ENCODE data around the gene ANKRD1. TPM values are rescaled to one million over a fixed set of nuclear protein-coding genes. Genes with fewer than 3 reads are reported as not detected.

ANKRD1 gene
- total and polyA plus RNA-seq, 2 of the 8 experiments (the other 6 are each of a cell fraction or from before 2014, with no cell fraction given), result 0.03 TPM; not detected in 1

DNA sequence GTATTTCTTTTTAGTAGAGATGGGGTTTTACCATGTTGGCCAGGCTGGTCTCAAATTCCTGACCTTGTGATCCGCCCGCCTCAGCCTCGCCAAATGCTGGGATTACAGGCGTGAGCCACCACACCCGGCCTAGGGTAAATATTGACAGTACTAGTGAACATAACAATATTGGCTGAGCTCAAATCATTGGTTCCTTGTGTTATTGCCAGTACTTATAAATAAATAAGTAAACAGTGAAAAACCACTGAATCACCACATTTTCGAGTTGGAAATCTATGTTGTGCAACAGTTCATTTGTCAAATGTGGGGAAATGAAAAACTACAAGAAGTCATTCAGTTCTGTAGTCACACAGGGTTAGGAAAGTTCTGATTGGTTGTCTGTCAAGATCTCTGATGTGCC lies 33.3 kb downstream of the ANKRD1 start:
- H3K4me3 ChIP-seq (ENCODE audit: extremely low read depth in 1 of 4, insufficient read depth in 2 of 4, low read depth in 3 of 4, low read length in 4 of 4), result no peak overlapping the region
- H3K9me3 ChIP-seq (ENCODE audit: insufficient read depth in 2 of 2, low read depth in 1 of 2, low read length in 1 of 2), result no peaks in the 10 kb centered on the region; a peak in 1 of 4 replicates
- H4K20me1 ChIP-seq (replicated peaks in 1 of 2; ENCODE audit: control insufficient read depth in 1 of 2, insufficient read depth in 2 of 2, low read length in 2 of 2), result peaks cover 0 to 3% of the 10 kb centered on the region in 2 experiments
- no peak overlapping the region for H3K4ac ChIP-seq (replicated peaks; ENCODE audit: insufficient read length, low read depth, low read length)
- H2BK15ac ChIP-seq (ENCODE audit: low read length), result no peak overlapping the region
- H4K5ac ChIP-seq (ENCODE audit: insufficient read length, low read depth, low read length), result no peak overlapping the region
- H2AK5ac ChIP-seq (ENCODE audit: low read depth, low read length), result no peak overlapping the region
- no peak overlapping the region for H2BK5ac ChIP-seq (ENCODE audit: low read depth, low read length)
- H2BK12ac ChIP-seq (ENCODE audit: low read depth, low read length), result no peak overlapping the region
- H3K79me2 ChIP-seq (ENCODE audit: control insufficient read depth in 1 of 2, insufficient read depth in 2 of 2, low read length in 2 of 2), result no peaks in the 10 kb centered on the region
- H3K4me1 ChIP-seq (replicated peaks in 1 of 4; ENCODE audit: control insufficient read depth in 3 of 4, insufficient read depth in 4 of 4, low read length in 3 of 4), result no peaks in the 10 kb centered on the region
- no peak overlapping the region for H3K18ac ChIP-seq (ENCODE audit: extremely low read depth, low read length)
- no peak overlapping the region for H3K23ac ChIP-seq (ENCODE audit: insufficient read length)
- no peaks in the 10 kb centered on the region for H3K23me2 ChIP-seq (ENCODE audit: low read depth, low read length)
- no peak overlapping the region for H4K91ac ChIP-seq (replicated peaks; ENCODE audit: insufficient read length, low read length)
- H3K56ac ChIP-seq (replicated peaks; ENCODE audit: insufficient read length, low read depth, low read length), result no peak overlapping the region
- H4K8ac ChIP-seq (ENCODE audit: extremely low read depth, insufficient read depth, low read length), result no peak overlapping the region
- H2BK120ac ChIP-seq (replicated peaks; ENCODE audit: low read depth, low read length), result no peak overlapping the region
- H3K79me1 ChIP-seq (ENCODE audit: low read depth, low read length), result peaks cover 2% of the 10 kb centered on the region; the same call in 1 of the 2 replicates
- H3K14ac ChIP-seq (ENCODE audit: insufficient read length), result no peak overlapping the region
- TF ChIP-seq SUZ12 (IDR thresholded peaks at IDR 0.05; ENCODE audit: low read length), result no peak
- TF ChIP-seq, protein P1, sequence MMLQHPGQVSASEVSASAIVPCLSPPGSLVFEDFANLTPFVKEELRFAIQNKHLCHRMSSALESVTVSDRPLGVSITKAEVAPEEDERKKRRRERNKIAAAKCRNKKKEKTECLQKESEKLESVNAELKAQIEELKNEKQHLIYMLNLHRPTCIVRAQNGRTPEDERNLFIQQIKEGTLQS (IDR thresholded peaks at IDR 0.05; ENCODE audit: insufficient read depth, low read depth, low read length), result no peak
- no peak for TF ChIP-seq EGR1 (IDR thresholded peaks at IDR 0.05; ENCODE audit: borderline replicate concordance, low read depth, low read length)
- TF ChIP-seq CHD1 (IDR thresholded peaks at IDR 0.05; ENCODE audit: low read depth, low read length), result no peak
- TF ChIP-seq RNF2 (IDR thresholded peaks at IDR 0.05; ENCODE audit: borderline replicate concordance, low read depth, low read length, missing control alignments, poor library complexity, severe bottlenecking), result no peak
- TF ChIP-seq RFX5 (IDR thresholded peaks at IDR 0.05; ENCODE audit: borderline replicate concordance, low read depth, low read length), result no peak
- 88% methylated on average over 6 of the region's 6 CpGs; no CpG with 5 or more reads in 1 of the 2 experiments for WGBS, 2 experiments (ENCODE audit: extremely low coverage in 1 of 2, insufficient coverage in 1 of 2, insufficient read length in 1 of 2, insufficient replicate concordance in 2 of 2, low coverage in 1 of 2, low lambda C conversion rate in 2 of 2, missing lambda C conversion rate in 1 of 2)
- no peak for FAIRE-seq
- H3K27me3 ChIP-seq (replicated peaks in 1 of 4; ENCODE audit: control insufficient read depth in 3 of 4, extremely low read depth in 1 of 4, insufficient read depth in 3 of 4, low read length in 3 of 4), result no peaks in the 10 kb centered on the region
- DNase-seq (ENCODE audit: low read depth in 1 of 2, low spot score in 2 of 2), result no peak
- H3K9ac ChIP-seq (replicated peaks in 1 of 4; ENCODE audit: extremely low read depth in 1 of 4, low read depth in 3 of 4, low read length in 3 of 4), result no peak overlapping the region
- peaks cover 6 to 49% (median 32%) of the 10 kb centered on the region in 4 experiments; a peak in 7 of 8 replicates for H3K36me3 ChIP-seq (ENCODE audit: control insufficient read depth in 2 of 4, insufficient read depth in 4 of 4, low read length in 3 of 4)
- no peak overlapping the region for H3K4me2 ChIP-seq (ENCODE audit: insufficient read depth in 1 of 2, low read depth in 2 of 2, low read length in 2 of 2)
- H2AFZ ChIP-seq (ENCODE audit: low read length), result no peak overlapping the region
- H3K27ac ChIP-seq (ENCODE audit: low read depth, low read length), result no peak overlapping the region
- ChIA-PET CTCF (ENCODE audit: partially characterized antibody) (interaction anchor here (0.7 to 2.7 kb wide), 5 partner anchors 8 to 1294 kb away, joined by 3 to 20 read pairs (median 4); no protein-coding TSS in a partner anchor), POLR2A (ENCODE audit: partially characterized antibody) (interaction anchor here (1.4 to 2.5 kb wide), 2 partner anchors 14 to 16 kb away, joined by 3 to 7 read pairs; no protein-coding TSS in a partner anchor)
- no peak overlapping the region for H2BK20ac ChIP-seq (ENCODE audit: low read length)
